Neural cell (in vitro differentiated cells): ENCODE measurements around the gene CFAP210. TPM values are rescaled to one million over a fixed set of nuclear protein-coding genes. Genes with fewer than 3 reads are reported as not detected.
"Not testable (repeated sequence)": the region's sequence is repeated elsewhere in the genome, so short reads cannot be mapped to it uniquely, and the experiment has no call there.

Source experiments
- H2AFZ ChIP-seq: fragments of 200-600, 300-800 bp; sonication (generic), shearing (Covaris generic); 2 replicates; pipeline ENCODE4 v1.6.0; 2014; ENCODE audit warnings: low read depth, mild to moderate bottlenecking, antibody characterized with exemption, low read length, moderate library complexity
- H3F3A ChIP-seq: fragments of 200-600 bp; shearing (Covaris generic); 2 replicates; pipeline ENCODE4 v1.6.1; 2016; ENCODE audit warnings: mild to moderate bottlenecking, moderate library complexity, mixed read lengths, antibody characterized with exemption, low read length; ENCODE audit not compliant: insufficient read depth, poor library complexity, severe bottlenecking
- H3K27ac ChIP-seq: fragments of 200-600, 300-800 bp; sonication (generic), shearing (Covaris generic); 2 replicates; pipeline ENCODE4 v1.5.1; 2014; ENCODE audit warnings: mild to moderate bottlenecking, low read length, moderate library complexity
- H3K27me3 ChIP-seq: fragments of 300-800, 200-600 bp; sonication (generic), shearing (Covaris generic); 2 replicates; pipeline ENCODE4 v1.6.0; 2014; ENCODE audit warnings: mild to moderate bottlenecking, low read depth, low read length, moderate library complexity; ENCODE audit not compliant: insufficient read depth
- H3K36me3 ChIP-seq: fragments of 300-800, 200-600 bp; sonication (generic), shearing (Covaris generic); 2 replicates; pipeline ENCODE4 v1.5.1; 2014; ENCODE audit warnings: mild to moderate bottlenecking, antibody characterized with exemption, low read length, moderate library complexity; ENCODE audit not compliant: insufficient read depth
- H3K4me2 ChIP-seq: fragments of 300-800, 200-600 bp; sonication (generic), shearing (Covaris generic); 2 replicates; pipeline ENCODE4 v1.6.0; 2014; ENCODE audit warnings: mild to moderate bottlenecking, low read length
- H3K4me3 ChIP-seq: fragments of 300-800, 200-600 bp; sonication (generic), shearing (Covaris generic); 2 replicates; pipeline ENCODE4 v1.5.1; 2014; ENCODE audit warnings: mild to moderate bottlenecking, low read length, moderate library complexity
- H3K79me2 ChIP-seq: fragments of 200-600 bp; shearing (Covaris generic); replicated peaks from 2 replicates; pipeline ENCODE4 v1.6.0; 2014; ENCODE audit warnings: mild to moderate bottlenecking, low read length, moderate library complexity; ENCODE audit not compliant: insufficient read depth
- H3K9ac ChIP-seq: fragments of 300-800, 200-600 bp; sonication (generic), shearing (Covaris generic); 2 replicates; pipeline ENCODE4 v1.6.1; 2016; ENCODE audit warnings: mild to moderate bottlenecking, low read length, mixed read lengths
- H3K9me2 ChIP-seq: fragments of 200-600 bp; shearing (Covaris generic); 2 replicates; pipeline ENCODE4 v1.6.1; 2016; ENCODE audit warnings: mild to moderate bottlenecking, low read length, mixed read lengths; ENCODE audit not compliant: insufficient read depth
- H3K9me3 ChIP-seq: fragments of 200-600, 300-800 bp; sonication (generic), shearing (Covaris generic); 2 replicates; pipeline ENCODE4 v1.6.1; 2016; ENCODE audit warnings: mild to moderate bottlenecking, mixed run types, low read length, moderate library complexity, mixed read lengths
- H4K20me1 ChIP-seq: fragments of 200-600 bp; shearing (Covaris generic); 2 replicates; pipeline ENCODE4 v1.6.1; 2016; ENCODE audit warnings: mild to moderate bottlenecking, mixed run types; ENCODE audit not compliant: insufficient read depth
- MXI1 ChIP-seq: fragments of 450-650 bp; conservative IDR thresholded peaks from 2 replicates; pipeline ENCODE4 v1.6.1; 2014; ENCODE audit warnings: antibody characterized with exemption, mild to moderate bottlenecking; ENCODE audit not compliant: poor library complexity, severe bottlenecking
- POLR2AphosphoS5 ChIP-seq: IDR thresholded peaks from 2 replicates; pipeline ENCODE4 v1.6.1; 2012
- TAF1 ChIP-seq: IDR thresholded peaks from 2 replicates; pipeline ENCODE4 v1.6.1; 2012; ENCODE audit warnings: low read depth
- polyA plus RNA-seq: library from polyadenylated mRNA; depleted of rRNA; stranded (reverse); fragments of >200 nt; gene quantifications from 2 replicates; pipeline ENCODE4 v1.2.3, GENCODE V29; 2014
- small RNA-seq, 3 experiments: library from RNA; depleted of rRNA; stranded (forward); fragments of <200 nt; gene quantifications; one replicate each; pipeline ENCODE3, GENCODE V24; 2012

CFAP210 gene
- polyA plus RNA-seq, 1 donor from 2014 or later: 0.20 TPM

- Histone ChIP-seq H3K9ac (no peak overlapping the region), H3K79me2 (peaks cover 48% of the 10 kb centered on the region), H3K9me2 (no peaks in the 10 kb centered on the region), H3F3A (no peaks in the 10 kb centered on the region), H3K9me3 (no peaks in the 10 kb centered on the region), H3K27me3 (no peaks in the 10 kb centered on the region), H3K36me3 (no peaks in the 10 kb centered on the region), H3K27ac (no peak overlapping the region), H2AFZ (no peak overlapping the region), H4K20me1 (no peaks in the 10 kb centered on the region), H3K4me3 (no peak overlapping the region), H3K4me2 (no peak overlapping the region)
- TF ChIP-seq TAF1: no peak
- no peak for TF ChIP-seq MXI1
- TF ChIP-seq POLR2AphosphoS5: no peak
Observed at GRCh38 chr2:169598982-169599381, 95.2 kb downstream of the CFAP210 start.

- H3K4me3 ChIP-seq, H2AFZ ChIP-seq, H3K27ac ChIP-seq, H3F3A ChIP-seq, H3K27me3 ChIP-seq, H3K9me2 ChIP-seq, H3K4me2 ChIP-seq, H3K9me3 ChIP-seq, H4K20me1 ChIP-seq, H3K36me3 ChIP-seq, H3K9ac ChIP-seq: not testable (repeated sequence)
- H3K79me2 ChIP-seq: peaks cover 60% of the 10 kb centered on the region
Observed at GRCh38 chr2:169596546-169596945, 97.7 kb downstream of the CFAP210 start.

Small RNA genes within 50 kb of the gene (small RNA-seq; reads per million reads assigned to genes)
- 0 reads per million in 3 experiments for gene RF00432

Other genes with a start within 250 kb of the CFAP210 start
- gene BBS5, start 214.9 kb downstream of the CFAP210 start, polyA plus RNA-seq: 4.6 and 9.1 TPM in 2 replicates
- gene KLHL41, start 184.7 kb downstream of the CFAP210 start, polyA plus RNA-seq: 2.3 and 2.7 TPM in 2 replicates
- gene FASTKD1, start 120.5 kb downstream of the CFAP210 start, polyA plus RNA-seq: 50.3 and 69.6 TPM in 2 replicates
- 28.7 and 45.0 TPM in 2 replicates for gene PPIG, start 110.1 kb downstream of the CFAP210 start, polyA plus RNA-seq
- gene PHOSPHO2, start 64 bp upstream of the CFAP210 start, polyA plus RNA-seq: 15.0 and 25.4 TPM in 2 replicates
- 75.8 and 87.8 TPM in 2 replicates for gene KLHL23, start 39.4 kb upstream of the CFAP210 start, polyA plus RNA-seq
- gene SSB, start 104.5 kb upstream of the CFAP210 start, polyA plus RNA-seq: 164 and 214 TPM in 2 replicates
- 73.8 and 82.2 TPM in 2 replicates for gene METTL5, start 130.5 kb upstream of the CFAP210 start, polyA plus RNA-seq
- 62.3 and 75.2 TPM in 2 replicates for gene UBR3, start 133.0 kb upstream of the CFAP210 start, polyA plus RNA-seq